ENCODE results near the gene HIVEP3. TPM values are rescaled to one million over a fixed set of nuclear protein-coding genes. Genes with fewer than 3 reads are reported as not detected.

Gene HIVEP3
- total RNA-seq, 1 donor from 2014 or later: 2.9 TPM

DNA sequence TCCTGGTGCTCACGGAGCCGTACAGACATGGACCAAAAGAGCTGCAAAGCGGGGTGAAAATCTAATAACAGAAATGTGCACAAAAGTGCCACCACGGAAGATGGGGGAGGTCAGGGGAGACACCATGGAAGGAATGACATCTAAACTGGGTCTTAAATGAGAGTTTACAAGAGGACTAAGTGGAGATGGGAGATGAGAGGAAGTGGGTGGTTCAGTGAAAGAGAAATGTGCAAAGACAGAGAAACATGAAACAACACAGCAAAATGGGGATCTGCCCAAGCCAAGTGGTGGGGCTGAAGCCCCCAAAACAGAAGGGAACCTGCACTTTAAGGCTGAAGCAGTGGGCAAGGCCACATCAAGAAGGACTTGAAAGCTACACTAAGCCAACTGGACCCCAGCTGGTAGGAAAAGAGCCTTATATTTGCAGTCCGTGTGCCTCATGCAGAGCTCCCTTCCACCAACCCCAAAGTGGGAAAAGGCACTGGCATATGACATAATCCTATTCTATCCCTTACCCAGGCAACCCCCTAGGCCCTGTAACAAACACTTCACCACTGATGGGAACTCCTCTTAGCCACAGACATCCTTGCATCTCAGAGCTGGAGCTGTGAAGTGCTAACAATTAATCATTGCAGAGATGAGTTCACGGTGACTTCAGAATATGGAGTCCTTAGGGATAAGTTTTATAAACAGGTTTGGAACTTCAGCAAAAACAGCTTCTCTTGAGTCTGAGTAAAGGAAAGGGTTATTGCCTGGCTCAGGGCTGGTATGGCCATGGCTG is 235.7 kb downstream of the HIVEP3 start:
- intact Hi-C loops (cut with DNase I): no loop called here
- TF ChIP-seq POLR2A (IDR thresholded peaks at IDR 0.05) (no peak), POLR2AphosphoS5 (IDR thresholded peaks at IDR 0.05; ENCODE audit: insufficient read depth in 1 of 2, low read depth in 1 of 2) (no peak)
- no peaks in the 10 kb centered on the region for H3K27me3 ChIP-seq
- H3K9me3 ChIP-seq: no peaks in the 10 kb centered on the region
- no peak for DNase-seq (ENCODE audit: extremely low spot score in 2 of 2)
- no peak overlapping the region for H3K4me3 ChIP-seq
- H3K4me1 ChIP-seq: peaks cover 31% of the 10 kb centered on the region
- no peak overlapping the region for H3K27ac ChIP-seq
- no peaks in the 10 kb centered on the region for H3K36me3 ChIP-seq

- Histone ChIP-seq H3K27ac (no peak overlapping the region), H3K4me1 (peaks cover 35% of the 10 kb centered on the region)
- intact Hi-C loops (cut with DNase I): no loop called here
Measured at GRCh38 chr1:41682149-41682548, 236.6 kb downstream of the HIVEP3 start.

GRCh38 chr1:41681331-41682098 is 237.2 kb downstream of the HIVEP3 start:
- TF ChIP-seq POLR2AphosphoS5 (IDR thresholded peaks at IDR 0.05; ENCODE audit: insufficient read depth in 1 of 2, low read depth in 1 of 2): peak in 1 of 2 donors; percentile 16
- TF ChIP-seq, protein P1, sequence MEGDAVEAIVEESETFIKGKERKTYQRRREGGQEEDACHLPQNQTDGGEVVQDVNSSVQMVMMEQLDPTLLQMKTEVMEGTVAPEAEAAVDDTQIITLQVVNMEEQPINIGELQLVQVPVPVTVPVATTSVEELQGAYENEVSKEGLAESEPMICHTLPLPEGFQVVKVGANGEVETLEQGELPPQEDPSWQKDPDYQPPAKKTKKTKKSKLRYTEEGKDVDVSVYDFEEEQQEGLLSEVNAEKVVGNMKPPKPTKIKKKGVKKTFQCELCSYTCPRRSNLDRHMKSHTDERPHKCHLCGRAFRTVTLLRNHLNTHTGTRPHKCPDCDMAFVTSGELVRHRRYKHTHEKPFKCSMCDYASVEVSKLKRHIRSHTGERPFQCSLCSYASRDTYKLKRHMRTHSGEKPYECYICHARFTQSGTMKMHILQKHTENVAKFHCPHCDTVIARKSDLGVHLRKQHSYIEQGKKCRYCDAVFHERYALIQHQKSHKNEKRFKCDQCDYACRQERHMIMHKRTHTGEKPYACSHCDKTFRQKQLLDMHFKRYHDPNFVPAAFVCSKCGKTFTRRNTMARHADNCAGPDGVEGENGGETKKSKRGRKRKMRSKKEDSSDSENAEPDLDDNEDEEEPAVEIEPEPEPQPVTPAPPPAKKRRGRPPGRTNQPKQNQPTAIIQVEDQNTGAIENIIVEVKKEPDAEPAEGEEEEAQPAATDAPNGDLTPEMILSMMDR (IDR thresholded peaks at IDR 0.05): no peak
- intact Hi-C loops (cut with DNase I): no loop called here
- Histone ChIP-seq H3K27ac (no peak overlapping the region), H3K9me3 (no peaks in the 10 kb centered on the region), H3K27me3 (no peaks in the 10 kb centered on the region), H3K4me3 (no peak overlapping the region), H3K36me3 (no peaks in the 10 kb centered on the region), H3K4me1 (peaks cover 35% of the 10 kb centered on the region)
- no peak for DNase-seq (ENCODE audit: extremely low spot score in 2 of 2)

More at GRCh38 chr1:41682149-41682548, 236.6 kb downstream of the HIVEP3 start:
- TF ChIP-seq POLR2AphosphoS5 (IDR thresholded peaks at IDR 0.05; ENCODE audit: insufficient read depth in 1 of 2, low read depth in 1 of 2): no peak
- TF ChIP-seq, protein P1 (IDR thresholded peaks at IDR 0.05): no peak
- no peak for TF ChIP-seq POLR2A (IDR thresholded peaks at IDR 0.05)
- no peak overlapping the region for H3K4me3 ChIP-seq
- DNase-seq (ENCODE audit: extremely low spot score in 2 of 2): no peak
- no peaks in the 10 kb centered on the region for H3K36me3 ChIP-seq
- H3K9me3 ChIP-seq: no peaks in the 10 kb centered on the region
- no peaks in the 10 kb centered on the region for H3K27me3 ChIP-seq

- H3K4me3 ChIP-seq: no peak overlapping the region
- H3K9me3 ChIP-seq: no peaks in the 10 kb centered on the region
- no peaks in the 10 kb centered on the region for H3K36me3 ChIP-seq
- H3K27me3 ChIP-seq: no peaks in the 10 kb centered on the region
- DNase-seq (ENCODE audit: extremely low spot score in 2 of 2): no peak
- H3K27ac ChIP-seq: no peak overlapping the region
- intact Hi-C loops (cut with DNase I): no loop called here
- TF ChIP-seq POLR2AphosphoS5 (IDR thresholded peaks at IDR 0.05; ENCODE audit: insufficient read depth in 1 of 2, low read depth in 1 of 2) (no peak), POLR2A (IDR thresholded peaks at IDR 0.05) (no peak)
- TF ChIP-seq, protein P1 (IDR thresholded peaks at IDR 0.05): no peak
- peaks cover 31% of the 10 kb centered on the region for H3K4me1 ChIP-seq
Measured at GRCh38 chr1:41679994-41680393, 238.7 kb downstream of the HIVEP3 start.

DNA sequence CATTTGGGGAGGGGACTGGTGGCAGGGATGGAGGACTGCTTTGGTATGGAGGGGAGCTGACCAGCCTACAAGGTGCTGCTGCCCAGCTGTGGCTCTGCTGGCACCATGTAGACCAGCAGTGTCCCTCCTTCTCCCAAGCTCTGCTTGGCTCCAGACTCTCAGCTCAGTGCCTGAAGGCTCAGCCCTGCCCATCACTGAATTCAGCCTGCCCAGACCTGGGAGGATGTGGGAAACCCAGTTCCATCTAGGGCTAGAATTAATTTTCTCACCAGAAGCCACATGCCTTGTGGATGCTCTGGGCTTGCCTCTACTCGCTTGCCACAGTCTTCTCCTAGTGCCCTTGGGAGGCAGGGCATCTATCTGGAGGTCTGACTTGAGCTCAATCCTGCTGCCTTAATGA is 239.2 kb downstream of the HIVEP3 start:
- Histone ChIP-seq H3K27ac (no peak overlapping the region), H3K27me3 (no peaks in the 10 kb centered on the region), H3K4me1 (peaks cover 26% of the 10 kb centered on the region), H3K36me3 (no peaks in the 10 kb centered on the region), H3K4me3 (no peak overlapping the region), H3K9me3 (no peaks in the 10 kb centered on the region)
- DNase-seq (ENCODE audit: extremely low spot score in 2 of 2): no peak
- TF ChIP-seq POLR2AphosphoS5 (IDR thresholded peaks at IDR 0.05; ENCODE audit: insufficient read depth in 1 of 2, low read depth in 1 of 2): no peak
- TF ChIP-seq, protein P1 (IDR thresholded peaks at IDR 0.05): no peak
- no peak for TF ChIP-seq POLR2A (IDR thresholded peaks at IDR 0.05)
- intact Hi-C loops (cut with DNase I): no loop called here
